Measurements from ENCODE around the gene IDH3B. TPM values are rescaled to one million over a fixed set of nuclear protein-coding genes. Genes with fewer than 3 reads are reported as not detected.

Gene IDH3B
- polyA plus RNA-seq, 3 donors = 102 to 224 (median 103) TPM

DNA sequence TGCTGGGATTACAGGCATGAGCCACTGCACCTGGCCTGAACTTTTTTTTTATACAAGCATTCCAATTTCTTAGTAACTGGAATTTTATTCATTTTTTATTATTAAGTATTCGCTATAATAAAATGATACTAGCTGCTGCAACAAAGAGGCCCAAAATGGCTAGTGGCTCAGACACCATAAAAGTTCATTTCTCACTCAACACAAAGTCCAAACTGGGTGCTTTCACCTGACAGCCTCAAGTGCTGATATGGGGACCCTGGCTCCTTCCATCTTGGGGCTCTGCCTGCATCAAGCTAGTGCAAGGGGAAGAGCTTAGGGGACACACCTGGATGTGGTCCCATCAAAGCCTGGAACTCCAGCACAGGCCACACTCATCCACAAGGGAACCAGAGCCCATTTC is 23.8 kb downstream of the IDH3B start:
- H3K4me3 ChIP-seq (replicated peaks in 1 of 3; ENCODE audit: low read depth in 2 of 3, low read length in 3 of 3) = no peak overlapping the region
- Mint-ChIP-seq H3K27ac (no peak overlapping the region), H3K4me1 (no peaks in the 10 kb centered on the region), H3K27me3 (ENCODE audit: low read depth in 3 of 3) (peaks cover 13 to 14% (median 13%) of the 10 kb centered on the region in 3 donors), H3K9me3 (peaks cover 0 to 4% (median 0%) of the 10 kb centered on the region in 7 donors), H3K4me3 (no peak overlapping the region), H3K36me3 (no peaks in the 10 kb centered on the region)
- no peaks in the 10 kb centered on the region for H3K9me3 ChIP-seq (replicated peaks in 1 of 2; ENCODE audit: control insufficient read depth in 1 of 2, insufficient read depth in 1 of 2, low read length in 2 of 2)
- H4K20me1 ChIP-seq (ENCODE audit: insufficient read depth, low read length) = no peaks in the 10 kb centered on the region
- H3K4me2 ChIP-seq (replicated peaks; ENCODE audit: extremely low read depth, low read length, poor library complexity, severe bottlenecking) = no peak overlapping the region
- no peak overlapping the region for H3K9ac ChIP-seq (ENCODE audit: insufficient read depth, low read length, poor library complexity, severe bottlenecking)
- no peak overlapping the region for H3K27ac ChIP-seq (ENCODE audit: low read depth in 1 of 2, low read length in 2 of 2)
- TF ChIP-seq, protein P1, sequence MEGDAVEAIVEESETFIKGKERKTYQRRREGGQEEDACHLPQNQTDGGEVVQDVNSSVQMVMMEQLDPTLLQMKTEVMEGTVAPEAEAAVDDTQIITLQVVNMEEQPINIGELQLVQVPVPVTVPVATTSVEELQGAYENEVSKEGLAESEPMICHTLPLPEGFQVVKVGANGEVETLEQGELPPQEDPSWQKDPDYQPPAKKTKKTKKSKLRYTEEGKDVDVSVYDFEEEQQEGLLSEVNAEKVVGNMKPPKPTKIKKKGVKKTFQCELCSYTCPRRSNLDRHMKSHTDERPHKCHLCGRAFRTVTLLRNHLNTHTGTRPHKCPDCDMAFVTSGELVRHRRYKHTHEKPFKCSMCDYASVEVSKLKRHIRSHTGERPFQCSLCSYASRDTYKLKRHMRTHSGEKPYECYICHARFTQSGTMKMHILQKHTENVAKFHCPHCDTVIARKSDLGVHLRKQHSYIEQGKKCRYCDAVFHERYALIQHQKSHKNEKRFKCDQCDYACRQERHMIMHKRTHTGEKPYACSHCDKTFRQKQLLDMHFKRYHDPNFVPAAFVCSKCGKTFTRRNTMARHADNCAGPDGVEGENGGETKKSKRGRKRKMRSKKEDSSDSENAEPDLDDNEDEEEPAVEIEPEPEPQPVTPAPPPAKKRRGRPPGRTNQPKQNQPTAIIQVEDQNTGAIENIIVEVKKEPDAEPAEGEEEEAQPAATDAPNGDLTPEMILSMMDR (IDR thresholded peaks at IDR 0.05) = no peak
- H3K4me1 ChIP-seq (ENCODE audit: control insufficient read depth in 1 of 2, insufficient read depth in 2 of 2, low read length in 2 of 2) = no peaks in the 10 kb centered on the region
- DNase-seq = no peak
- no peak overlapping the region for H2AFZ ChIP-seq (ENCODE audit: insufficient read depth, low read depth, low read length, poor library complexity, severe bottlenecking)
- peaks cover 0 to 2% of the 10 kb centered on the region in 2 donors for H3K27me3 ChIP-seq (ENCODE audit: control insufficient read depth in 2 of 2, insufficient read depth in 2 of 2, low read length in 2 of 2)
- no peaks in the 10 kb centered on the region for H3K79me2 ChIP-seq (ENCODE audit: insufficient read depth, low read length)
- no CpG with 5 or more reads among the region's 1 CpG for WGBS (ENCODE audit: insufficient coverage)
- intact Hi-C loops (cut with micrococcal nuclease) = no loop called here
- no peaks in the 10 kb centered on the region for H3K36me3 ChIP-seq (replicated peaks in 1 of 2; ENCODE audit: control insufficient read depth in 1 of 2, insufficient read depth in 2 of 2, low read length in 2 of 2)

DNA sequence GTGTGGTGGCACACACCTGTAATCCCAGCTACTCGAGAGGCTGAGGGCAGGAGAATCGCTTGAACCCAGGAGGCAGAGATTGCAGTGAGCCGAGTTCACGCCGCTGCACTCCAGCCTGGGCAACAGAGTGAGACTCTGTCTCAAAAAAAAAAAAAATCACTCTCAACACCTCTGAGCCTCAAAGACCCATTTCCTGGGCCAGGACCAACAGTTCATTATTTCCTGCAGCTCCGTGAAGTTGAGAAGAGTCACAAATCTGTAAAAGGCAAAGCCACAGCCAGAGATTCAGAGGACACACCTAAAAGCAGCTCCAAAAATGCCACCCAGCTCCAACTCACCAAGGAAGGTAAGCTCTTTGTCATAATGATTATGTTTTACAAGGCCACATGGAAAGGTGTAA is 26.8 kb downstream of the IDH3B start:
- Mint-ChIP-seq H3K9me3 (peaks cover 0 to 6% (median 2%) of the 10 kb centered on the region in 7 donors), H3K27ac (no peak overlapping the region)

More for the DNA sequence above, 26.8 kb downstream of the IDH3B start:
- no peak overlapping the region for H3K27ac ChIP-seq (ENCODE audit: low read depth in 1 of 2, low read length in 2 of 2)
- no peak overlapping the region for H3K4me3 ChIP-seq (replicated peaks in 1 of 3; ENCODE audit: low read depth in 2 of 3, low read length in 3 of 3)
- no peaks in the 10 kb centered on the region for H3K4me1 Mint-ChIP-seq
- no peak for DNase-seq
- no peak overlapping the region for H3K4me2 ChIP-seq (replicated peaks; ENCODE audit: extremely low read depth, low read length, poor library complexity, severe bottlenecking)
- H2AFZ ChIP-seq (ENCODE audit: insufficient read depth, low read depth, low read length, poor library complexity, severe bottlenecking) = no peak overlapping the region
- no peak overlapping the region for H3K9ac ChIP-seq (ENCODE audit: insufficient read depth, low read length, poor library complexity, severe bottlenecking)
- no peaks in the 10 kb centered on the region for H3K4me1 ChIP-seq (ENCODE audit: control insufficient read depth in 1 of 2, insufficient read depth in 2 of 2, low read length in 2 of 2)
- no peak overlapping the region for H3K4me3 Mint-ChIP-seq
- no peaks in the 10 kb centered on the region for H3K9me3 ChIP-seq (replicated peaks in 1 of 2; ENCODE audit: control insufficient read depth in 1 of 2, insufficient read depth in 1 of 2, low read length in 2 of 2)
- no peaks in the 10 kb centered on the region for H3K79me2 ChIP-seq (ENCODE audit: insufficient read depth, low read length)
- WGBS (ENCODE audit: insufficient coverage) = 89% methylated on average over 1 of the region's 6 CpGs
- H4K20me1 ChIP-seq (ENCODE audit: insufficient read depth, low read length) = no peaks in the 10 kb centered on the region
- intact Hi-C loops (cut with micrococcal nuclease) = no loop called here
- no peaks in the 10 kb centered on the region for H3K36me3 Mint-ChIP-seq
- H3K36me3 ChIP-seq (replicated peaks in 1 of 2; ENCODE audit: control insufficient read depth in 1 of 2, insufficient read depth in 2 of 2, low read length in 2 of 2) = no peaks in the 10 kb centered on the region
- peaks cover 8 to 18% of the 10 kb centered on the region in 2 donors for H3K27me3 ChIP-seq (ENCODE audit: control insufficient read depth in 2 of 2, insufficient read depth in 2 of 2, low read length in 2 of 2)
- TF ChIP-seq, protein P1 (IDR thresholded peaks at IDR 0.05) = no peak
- H3K27me3 Mint-ChIP-seq (ENCODE audit: low read depth in 3 of 3) = peaks cover 17 to 37% (median 20%) of the 10 kb centered on the region in 3 donors

Measured in CD14-positive monocyte (primary cell).